BE2C (cell line): ENCODE results near the gene C1orf159.

ENCODE experiments used
- DNase-seq: peaks from one replicate; pipeline ENCODE4 v3.0.0-alpha.2; 2020
- H3K27me3 ChIP-seq: fragments of 250-450 bp; sonication (Bioruptor Pico); 2 replicates; pipeline ENCODE4 v1.5.1; 2020; ENCODE audit warnings: mild to moderate bottlenecking
- H3K36me3 ChIP-seq: fragments of 250-450 bp; sonication (Bioruptor Pico); 2 replicates; pipeline ENCODE4 v1.5.1; 2020; ENCODE audit warnings: mild to moderate bottlenecking
- H3K4me1 ChIP-seq: fragments of 250-450 bp; sonication (Bioruptor Pico); 2 replicates; pipeline ENCODE4 v1.5.1; 2020
- H3K4me3 ChIP-seq: 2 replicates; pipeline ENCODE4 v1.5.1; 2011; ENCODE audit warnings: low read depth, low read length
- H3K9me3 ChIP-seq: fragments of 250-450 bp; sonication (Bioruptor Pico); 2 replicates; pipeline ENCODE4 v1.5.1; 2020
- TF ChIP-seq, protein P1 (sequence below): IDR thresholded peaks from 2 replicates; pipeline ENCODE4 v1.5.1; 2012; ENCODE audit warnings: mild to moderate bottlenecking, low read depth, low read length

The C1orf159 gene

DNA sequence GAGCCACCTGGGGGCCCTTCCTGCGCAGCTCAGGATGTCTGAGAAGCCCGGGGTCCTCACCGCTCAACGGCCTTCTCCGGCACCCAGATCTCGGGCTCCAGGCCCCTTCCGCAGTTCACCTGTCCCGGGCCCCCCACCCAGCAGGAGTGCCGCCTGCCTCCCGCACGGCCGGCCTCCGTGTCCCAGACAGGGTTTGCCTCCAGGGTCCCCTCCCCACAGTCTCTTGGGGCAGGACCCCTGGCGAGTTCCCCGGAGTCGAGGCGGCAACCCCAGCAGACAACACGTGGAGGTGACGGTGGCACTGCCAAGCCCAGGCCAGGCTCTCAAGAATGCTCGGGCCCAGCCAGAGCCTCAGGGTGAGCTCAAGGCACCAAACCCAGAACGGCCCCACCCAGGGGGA lies 35.4 kb upstream of the C1orf159 start:
- no peaks in the 10 kb centered on the region for H3K27me3 ChIP-seq

DNA sequence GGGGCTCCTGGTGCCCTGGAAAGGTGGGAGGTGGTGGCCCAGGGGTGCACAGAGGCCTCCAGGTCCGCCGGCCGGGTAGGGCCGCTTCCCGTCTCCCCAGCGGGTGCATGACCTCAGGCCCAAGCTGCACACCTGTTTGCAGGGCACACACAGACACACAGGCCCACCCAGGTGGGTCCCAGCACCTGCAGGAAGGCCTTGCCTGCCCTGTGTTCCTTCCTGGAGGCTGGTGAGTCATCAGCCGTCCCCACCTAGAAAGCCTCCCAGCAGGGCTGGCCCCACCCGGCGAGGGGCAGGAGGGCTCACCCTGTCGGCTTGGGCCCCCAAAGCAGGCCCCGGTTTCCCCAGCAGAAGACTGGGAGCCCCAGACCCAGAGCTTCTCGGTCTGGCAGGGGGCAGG lies 34.2 kb upstream of the C1orf159 start:
- no peak overlapping the region for H3K4me3 ChIP-seq
- TF ChIP-seq, protein P1, sequence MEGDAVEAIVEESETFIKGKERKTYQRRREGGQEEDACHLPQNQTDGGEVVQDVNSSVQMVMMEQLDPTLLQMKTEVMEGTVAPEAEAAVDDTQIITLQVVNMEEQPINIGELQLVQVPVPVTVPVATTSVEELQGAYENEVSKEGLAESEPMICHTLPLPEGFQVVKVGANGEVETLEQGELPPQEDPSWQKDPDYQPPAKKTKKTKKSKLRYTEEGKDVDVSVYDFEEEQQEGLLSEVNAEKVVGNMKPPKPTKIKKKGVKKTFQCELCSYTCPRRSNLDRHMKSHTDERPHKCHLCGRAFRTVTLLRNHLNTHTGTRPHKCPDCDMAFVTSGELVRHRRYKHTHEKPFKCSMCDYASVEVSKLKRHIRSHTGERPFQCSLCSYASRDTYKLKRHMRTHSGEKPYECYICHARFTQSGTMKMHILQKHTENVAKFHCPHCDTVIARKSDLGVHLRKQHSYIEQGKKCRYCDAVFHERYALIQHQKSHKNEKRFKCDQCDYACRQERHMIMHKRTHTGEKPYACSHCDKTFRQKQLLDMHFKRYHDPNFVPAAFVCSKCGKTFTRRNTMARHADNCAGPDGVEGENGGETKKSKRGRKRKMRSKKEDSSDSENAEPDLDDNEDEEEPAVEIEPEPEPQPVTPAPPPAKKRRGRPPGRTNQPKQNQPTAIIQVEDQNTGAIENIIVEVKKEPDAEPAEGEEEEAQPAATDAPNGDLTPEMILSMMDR = no peak

More for the DNA sequence above, 35.4 kb upstream of the C1orf159 start:
- no peaks in the 10 kb centered on the region; the same call in 1 of the 2 replicates for H3K9me3 ChIP-seq
- H3K36me3 ChIP-seq = no peaks in the 10 kb centered on the region
- no peak overlapping the region for H3K4me3 ChIP-seq
- TF ChIP-seq, protein P1 = no peak
- no peak for DNase-seq
- no peaks in the 10 kb centered on the region for H3K4me1 ChIP-seq

DNA sequence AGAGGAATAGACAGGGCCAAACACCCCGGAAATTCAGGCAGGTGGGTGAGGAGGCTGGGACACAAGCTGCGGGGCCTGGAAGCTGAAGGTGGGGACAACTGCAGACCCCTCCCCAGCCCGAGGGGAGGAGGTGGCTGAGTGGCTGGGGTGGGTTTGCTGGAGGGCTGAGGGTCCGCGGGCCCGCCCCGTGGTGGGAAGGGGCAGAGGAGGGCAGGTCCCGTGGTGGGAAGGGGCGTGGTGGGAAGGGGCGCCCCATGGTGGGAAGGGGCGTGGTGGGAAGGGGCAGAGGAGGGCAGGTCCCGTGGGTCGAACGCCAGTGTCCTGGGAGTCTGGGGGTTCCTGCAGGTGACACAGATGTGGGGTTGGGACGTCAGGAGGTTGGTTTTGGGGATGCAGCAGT lies 33.5 kb upstream of the C1orf159 start:
- TF ChIP-seq, protein P1 = no peak
- DNase-seq = no peak
- no peaks in the 10 kb centered on the region for H3K27me3 ChIP-seq
- no peaks in the 10 kb centered on the region for H3K4me1 ChIP-seq
- H3K9me3 ChIP-seq = no peaks in the 10 kb centered on the region; the same call in 1 of the 2 replicates
- no peak overlapping the region for H3K4me3 ChIP-seq
- no peaks in the 10 kb centered on the region for H3K36me3 ChIP-seq

More for the DNA sequence above, 34.2 kb upstream of the C1orf159 start:
- no peaks in the 10 kb centered on the region for H3K36me3 ChIP-seq
- DNase-seq = no peak
- H3K4me1 ChIP-seq = no peaks in the 10 kb centered on the region
- no peaks in the 10 kb centered on the region for H3K27me3 ChIP-seq
- H3K9me3 ChIP-seq = no peaks in the 10 kb centered on the region; the same call in 1 of the 2 replicates

DNA sequence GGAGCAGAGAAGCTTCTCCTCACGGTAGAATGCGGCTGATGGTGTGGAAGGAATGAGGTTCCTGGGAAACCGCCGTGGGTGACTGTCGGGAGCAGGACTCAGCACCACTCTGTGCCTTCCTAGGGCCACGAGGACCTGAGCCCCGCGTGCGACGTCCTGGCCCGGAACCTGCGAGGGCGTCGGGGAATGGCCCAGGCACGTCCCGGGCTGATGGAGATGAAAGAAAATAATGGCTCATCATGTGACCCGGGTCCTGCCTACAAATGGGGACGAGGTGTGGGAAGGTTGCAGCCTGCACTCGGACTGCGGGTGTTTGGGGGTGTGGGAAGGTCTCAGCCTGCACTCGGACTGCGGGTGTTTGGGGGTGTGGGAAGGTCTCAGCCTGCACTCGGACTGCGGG lies 32.7 kb upstream of the C1orf159 start:
- Histone ChIP-seq H3K4me3 (no peak overlapping the region), H3K27me3 (no peaks in the 10 kb centered on the region), H3K4me1 (no peaks in the 10 kb centered on the region), H3K36me3 (no peaks in the 10 kb centered on the region), H3K9me3 (no peaks in the 10 kb centered on the region; the same call in 1 of the 2 replicates)
- TF ChIP-seq, protein P1 = no peak
- DNase-seq = no peak

DNA sequence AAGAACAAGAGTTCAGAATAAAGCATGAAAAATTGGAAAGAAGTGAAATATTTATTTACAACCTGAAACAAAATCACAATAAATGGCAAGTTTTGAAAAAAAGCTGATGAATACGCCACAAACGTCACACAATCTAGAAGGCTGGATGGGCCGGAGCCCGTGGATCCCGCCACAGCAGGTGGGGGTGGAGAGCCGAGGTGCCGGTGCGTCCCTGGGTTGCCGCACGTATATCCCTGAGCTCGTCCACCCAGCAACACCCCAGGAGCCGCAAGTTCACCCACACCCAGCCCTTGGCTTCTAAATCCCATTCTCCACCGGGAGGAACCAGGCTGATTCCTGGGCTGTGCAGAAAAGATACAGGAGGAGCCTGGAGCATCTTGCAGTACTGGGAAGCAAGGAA lies 32.2 kb upstream of the C1orf159 start:
- H3K9me3 ChIP-seq = no peaks in the 10 kb centered on the region; the same call in 1 of the 2 replicates
- H3K4me3 ChIP-seq = no peak overlapping the region
- no peaks in the 10 kb centered on the region for H3K36me3 ChIP-seq
- H3K4me1 ChIP-seq = no peaks in the 10 kb centered on the region
- no peaks in the 10 kb centered on the region for H3K27me3 ChIP-seq
- TF ChIP-seq, protein P1 = no peak
- DNase-seq = no peak

DNA sequence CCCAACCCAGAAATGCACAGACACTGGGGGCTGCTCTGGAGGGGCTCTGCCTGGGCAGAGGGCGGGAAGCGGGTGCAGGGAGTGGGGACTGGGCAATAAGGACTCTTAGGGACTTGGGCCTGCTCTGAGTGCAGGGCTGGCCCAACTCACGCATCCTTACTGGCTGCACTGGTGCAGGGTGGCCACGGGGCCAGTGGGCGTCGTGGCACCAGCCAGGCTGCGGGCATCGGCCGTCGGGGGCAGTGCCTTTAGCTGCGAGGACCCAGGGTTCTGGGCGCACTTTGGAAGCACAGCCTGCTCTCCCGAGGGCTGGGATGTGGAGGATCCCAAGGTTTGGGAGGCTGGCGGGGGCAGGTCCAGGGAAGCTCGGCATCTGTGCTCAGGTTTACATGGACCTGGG lies 30.7 kb upstream of the C1orf159 start:
- Histone ChIP-seq H3K4me1 (no peaks in the 10 kb centered on the region), H3K4me3 (no peak overlapping the region), H3K9me3 (no peaks in the 10 kb centered on the region), H3K36me3 (no peaks in the 10 kb centered on the region), H3K27me3 (no peaks in the 10 kb centered on the region)
- TF ChIP-seq, protein P1 = no peak
- no peak for DNase-seq
